Bronchial epithelial cell (primary cell): ENCODE results near the gene EIF2AK3. TPM values are rescaled to one million over a fixed set of nuclear protein-coding genes. Genes with fewer than 3 reads are reported as not detected.

Source experiments
- DNase-seq: peaks from one replicate; pipeline ENCODE4 v3.0.0-alpha.2; 2010; ENCODE audit warnings: low read depth
- FAIRE-seq: peaks from 2 replicates; lab custom pipeline; 2011; peaks lifted over from hg19 to GRCh38; lab: Jason Lieb, UNC
- H3K27me3 ChIP-seq: 2 replicates; pipeline ENCODE4 v1.5.1; 2011; ENCODE audit warnings: low read length; ENCODE audit not compliant: control insufficient read depth, insufficient read depth
- H3K36me3 ChIP-seq: 2 replicates; pipeline ENCODE4 v1.5.1; 2011; ENCODE audit warnings: low read length; ENCODE audit not compliant: control insufficient read depth, insufficient read depth
- H3K4me3 ChIP-seq: 2 replicates; pipeline ENCODE4 v1.5.1; 2011; ENCODE audit warnings: mild to moderate bottlenecking, low read depth, low read length, control low read depth
- CTCF ChIP-seq: IDR thresholded peaks from 2 replicates; pipeline ENCODE4 v1.5.1; 2011; ENCODE audit warnings: mild to moderate bottlenecking, moderate library complexity, low read length, control low read depth, inconsistent platforms; ENCODE audit not compliant: insufficient read depth, severe bottlenecking
- total RNA-seq: library from RNA; depleted of rRNA; stranded (reverse); fragments of >200 nt; gene quantifications from 2 replicates; pipeline ENCODE4 v1.2.1, GENCODE V29; 2014

EIF2AK3 gene
- total RNA-seq, 1 donor from 2014 or later = 29.7 TPM

GRCh38 chr2:88521445-88522073, 105.7 kb downstream of the EIF2AK3 start:
- DNase-seq (peak; percentile 8), FAIRE-seq (no peak)
- TF ChIP-seq CTCF = no peak
- Histone ChIP-seq H3K36me3 (no peaks in the 10 kb centered on the region), H3K4me3 (no peak overlapping the region), H3K27me3 (no peaks in the 10 kb centered on the region)

GRCh38 chr2:88517759-88518201, 109.5 kb downstream of the EIF2AK3 start:
- H3K4me3 ChIP-seq = no peak overlapping the region
- no peaks in the 10 kb centered on the region for H3K36me3 ChIP-seq
- FAIRE-seq (no peak), DNase-seq (no peak)
- H3K27me3 ChIP-seq = no peaks in the 10 kb centered on the region
- TF ChIP-seq CTCF = no peak

Other genes starting within 250 kb of the EIF2AK3 start
- gene FOXI3, start 174.8 kb downstream of the EIF2AK3 start, total RNA-seq = under 0.01 TPM in 1 of 2 replicates, not detected in the other
- 6.3 and 6.4 TPM in 2 replicates for gene RPIA, start 64.2 kb upstream of the EIF2AK3 start, total RNA-seq